Naive B cell (primary cell): ENCODE measurements around the gene NUBP2. TPM values are rescaled to one million over a fixed set of nuclear protein-coding genes. Genes with fewer than 3 reads are reported as not detected.

Experiments
- ATAC-seq, 2 donors: fragments of 150-1000 bp; cut with Tn5 transposase; 2 replicates each; pipeline ENCODE4 v1.10.0; 2021; ENCODE audit warnings: low read depth in 2 of 2, mild to moderate bottlenecking in 2 of 2, moderate library complexity in 2 of 2
- DNase-seq: peaks from one replicate; pipeline ENCODE4 v3.0.0; 2022
- H3K27ac Mint-ChIP-seq, 6 donors: one replicate each; pipeline ENCODE4 v1.8.0; 2020 to 2022; ENCODE audit warnings: mild to moderate bottlenecking in 6 of 6, mixed read lengths in 6 of 6, moderate library complexity in 5 of 6, inconsistent platforms in 2 of 6
- H3K27me3 Mint-ChIP-seq, 3 donors: one replicate each; pipeline ENCODE4 v1.8.0; 2021 to 2022; ENCODE audit warnings: mixed read lengths in 3 of 3, mild to moderate bottlenecking in 1 of 3
- H3K36me3 Mint-ChIP-seq, 2 donors: one replicate each; pipeline ENCODE4 v1.8.0; 2020 to 2022; ENCODE audit warnings: mixed read lengths in 2 of 2, inconsistent platforms in 1 of 2, mild to moderate bottlenecking in 1 of 2
- H3K4me1 Mint-ChIP-seq, 3 donors: one replicate each; pipeline ENCODE4 v1.8.0; 2020 to 2022; ENCODE audit warnings: mixed read lengths in 3 of 3, inconsistent platforms in 1 of 3, mild to moderate bottlenecking in 1 of 3, moderate library complexity in 1 of 3
- H3K4me3 Mint-ChIP-seq, 8 donors: one replicate each; pipeline ENCODE4 v1.8.0; 2020 to 2022; ENCODE audit warnings: mild to moderate bottlenecking in 8 of 8, mixed read lengths in 8 of 8, moderate library complexity in 8 of 8, inconsistent platforms in 2 of 8
- H3K9me3 Mint-ChIP-seq, 7 donors: one replicate each; pipeline ENCODE4 v1.8.0; 2020 to 2022; ENCODE audit warnings: mixed read lengths in 7 of 7, mild to moderate bottlenecking in 5 of 7, inconsistent platforms in 2 of 7, moderate library complexity in 1 of 7
- polyA plus RNA-seq, 6 donors: library from polyadenylated mRNA; unstranded; fragments of 300-500 nt; fragmentation: Illumina TruSeq; gene quantifications; one replicate each; pipeline ENCODE4 v1.2.3, GENCODE V29; 2021; ENCODE audit warnings: low read depth in 6 of 6

The NUBP2 gene
- polyA plus RNA-seq, 6 donors from 2014 or later, result 69.1 to 110 (median 81.0) TPM

DNA sequence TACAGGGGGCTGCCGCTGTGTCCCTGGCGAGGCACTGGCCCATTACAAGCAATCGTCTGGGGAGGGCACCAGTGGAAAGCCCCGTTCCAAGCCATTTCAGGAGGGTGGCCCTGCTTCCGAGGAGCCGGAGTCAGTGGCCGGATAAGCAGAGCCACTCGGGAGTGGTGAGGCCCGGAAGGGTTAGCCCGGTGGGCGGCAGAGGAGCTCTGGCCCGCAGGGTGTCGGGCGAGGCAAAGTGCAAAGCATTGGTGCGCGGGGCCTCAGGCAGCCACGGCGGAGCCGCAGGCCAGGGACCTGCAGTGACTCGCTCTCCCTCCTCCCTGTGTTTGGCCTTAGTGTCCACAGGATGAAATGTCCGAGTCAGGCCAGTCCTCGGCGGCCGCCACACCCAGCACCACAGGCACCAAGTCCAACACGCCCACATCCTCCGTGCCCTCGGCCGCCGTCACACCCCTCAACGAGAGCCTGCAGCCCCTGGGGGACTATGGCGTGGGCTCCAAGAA, 36.0 kb upstream of the NUBP2 start:
- Mint-ChIP-seq H3K27me3 (no peaks in the 10 kb centered on the region), H3K9me3 (no peaks in the 10 kb centered on the region), H3K4me1 (peaks cover 0 to 7% (median 0%) of the 10 kb centered on the region in 3 donors), H3K36me3 (peaks cover 5 to 8% of the 10 kb centered on the region in 2 donors), H3K4me3 (no peak overlapping the region), H3K27ac (peak overlapping the region in 1 of 6 donors; percentile 26)
- DNase-seq (no peak), ATAC-seq (no peak)

GRCh38 chr16:1747934-1748333, 34.8 kb upstream of the NUBP2 start:
- Mint-ChIP-seq H3K9me3 (no peaks in the 10 kb centered on the region), H3K36me3 (peaks cover 5 to 8% of the 10 kb centered on the region in 2 donors), H3K27me3 (no peaks in the 10 kb centered on the region)

GRCh38 chr16:1749152-1750117, 33.3 kb upstream of the NUBP2 start:
- H3K9me3 Mint-ChIP-seq, result no peaks in the 10 kb centered on the region
- DNase-seq (no peak), ATAC-seq (no peak)
- no peak overlapping the region for H3K4me3 Mint-ChIP-seq
- H3K27me3 Mint-ChIP-seq, result no peaks in the 10 kb centered on the region
- H3K4me1 Mint-ChIP-seq, result peaks cover 0 to 6% (median 0%) of the 10 kb centered on the region in 3 donors
- H3K27ac Mint-ChIP-seq, result peak overlapping the region in 1 of 6 donors; percentile 38
- peaks cover 5 to 6% of the 10 kb centered on the region in 2 donors for H3K36me3 Mint-ChIP-seq

More at GRCh38 chr16:1747934-1748333, 34.8 kb upstream of the NUBP2 start:
- no peak for DNase-seq
- ATAC-seq, result no peak
- Mint-ChIP-seq H3K4me3 (no peak overlapping the region), H3K27ac (no peak overlapping the region), H3K4me1 (peaks cover 0 to 7% (median 0%) of the 10 kb centered on the region in 3 donors)

DNA sequence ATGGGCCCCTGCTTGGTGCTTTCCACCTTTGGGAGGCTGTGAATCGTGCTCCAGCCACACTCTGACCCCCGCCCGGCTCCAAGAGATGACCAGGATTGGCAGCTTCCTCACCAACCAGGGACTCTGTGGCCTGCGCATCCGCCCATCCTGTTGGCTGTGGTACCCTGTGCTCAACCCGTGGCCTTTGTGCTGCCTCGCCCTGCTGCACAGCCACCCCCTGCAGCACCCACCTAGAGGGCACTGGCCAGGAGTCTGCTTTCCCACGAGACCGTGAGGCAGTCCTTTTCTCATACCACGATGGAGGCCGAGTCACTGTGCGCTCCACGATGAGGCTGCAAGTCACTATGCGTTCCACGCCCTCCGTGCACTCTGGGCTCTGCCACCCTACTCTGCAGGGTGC, 30.8 kb upstream of the NUBP2 start:
- Mint-ChIP-seq H3K27ac (no peak overlapping the region), H3K4me1 (no peaks in the 10 kb centered on the region), H3K36me3 (no peaks in the 10 kb centered on the region), H3K9me3 (no peaks in the 10 kb centered on the region), H3K27me3 (no peaks in the 10 kb centered on the region), H3K4me3 (no peak overlapping the region)
- DNase-seq (no peak), ATAC-seq (no peak)

- Mint-ChIP-seq H3K4me3 (no peak overlapping the region), H3K27ac (no peak overlapping the region), H3K4me1 (no peaks in the 10 kb centered on the region), H3K27me3 (no peaks in the 10 kb centered on the region), H3K36me3 (no peaks in the 10 kb centered on the region), H3K9me3 (no peaks in the 10 kb centered on the region)
- ATAC-seq (no peak), DNase-seq (no peak)
Measured at GRCh38 chr16:1752853-1753252, 29.9 kb upstream of the NUBP2 start.

GRCh38 chr16:1754204-1754603, 28.6 kb upstream of the NUBP2 start:
- Mint-ChIP-seq H3K4me1 (no peaks in the 10 kb centered on the region), H3K27me3 (no peaks in the 10 kb centered on the region), H3K9me3 (no peaks in the 10 kb centered on the region), H3K4me3 (no peak overlapping the region), H3K27ac (peak overlapping the region in 1 of 6 donors; percentile 14), H3K36me3 (no peaks in the 10 kb centered on the region)
- ATAC-seq (no peak), DNase-seq (no peak)

- H3K27ac Mint-ChIP-seq, result peak overlapping the region in 2 of 6 donors; percentile 20 to 94
- H3K36me3 Mint-ChIP-seq, result no peaks in the 10 kb centered on the region
- H3K4me3 Mint-ChIP-seq, result peak overlapping the region in 1 of 8 donors; percentile 29
- DNase-seq, result no peak
- H3K4me1 Mint-ChIP-seq, result no peaks in the 10 kb centered on the region
- no peaks in the 10 kb centered on the region for H3K9me3 Mint-ChIP-seq
- no peak for ATAC-seq
- no peaks in the 10 kb centered on the region for H3K27me3 Mint-ChIP-seq
Measured at GRCh38 chr16:1757714-1758461, 24.9 kb upstream of the NUBP2 start.

GRCh38 chr16:1758923-1759322, 23.8 kb upstream of the NUBP2 start:
- Mint-ChIP-seq H3K36me3 (no peaks in the 10 kb centered on the region), H3K4me1 (no peaks in the 10 kb centered on the region), H3K9me3 (no peaks in the 10 kb centered on the region), H3K27me3 (no peaks in the 10 kb centered on the region), H3K27ac (peak overlapping the region in 1 of 6 donors; percentile 60), H3K4me3 (no peak overlapping the region)
- no peak for DNase-seq
- ATAC-seq, result no peak

DNA sequence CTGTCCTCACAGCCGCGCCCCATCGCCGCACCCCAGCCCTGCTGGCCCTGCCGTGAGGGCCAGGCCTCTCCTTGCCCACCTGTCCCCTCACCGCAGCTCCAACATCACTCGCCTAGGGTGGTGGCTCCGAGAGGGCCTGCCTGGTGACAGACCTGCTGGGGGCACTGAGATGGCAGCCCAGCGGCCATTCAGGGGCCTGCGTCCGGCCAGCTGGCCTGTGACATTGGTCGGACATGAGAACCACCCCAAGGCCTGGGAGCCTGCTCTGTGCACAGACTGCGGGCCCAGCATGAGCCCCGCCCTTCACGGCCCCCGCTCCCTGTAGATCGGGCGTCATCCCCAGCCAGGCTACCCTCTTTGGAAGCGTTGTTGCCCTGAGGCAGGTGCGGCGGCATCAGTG, 23.2 kb upstream of the NUBP2 start:
- Mint-ChIP-seq H3K27ac (peak overlapping the region in 2 of 6 donors; percentile 47 to 50), H3K4me3 (no peak overlapping the region), H3K4me1 (no peaks in the 10 kb centered on the region), H3K36me3 (no peaks in the 10 kb centered on the region), H3K9me3 (no peaks in the 10 kb centered on the region), H3K27me3 (no peaks in the 10 kb centered on the region)
- DNase-seq (no peak), ATAC-seq (no peak)

GRCh38 chr16:1760911-1761310, 21.8 kb upstream of the NUBP2 start:
- no peaks in the 10 kb centered on the region for H3K36me3 Mint-ChIP-seq
- DNase-seq (no peak), ATAC-seq (no peak)
- H3K4me3 Mint-ChIP-seq, result no peak overlapping the region
- H3K9me3 Mint-ChIP-seq, result no peaks in the 10 kb centered on the region
- no peaks in the 10 kb centered on the region for H3K27me3 Mint-ChIP-seq
- peak overlapping the region in 1 of 6 donors; percentile 64 for H3K27ac Mint-ChIP-seq
- no peaks in the 10 kb centered on the region for H3K4me1 Mint-ChIP-seq

DNA sequence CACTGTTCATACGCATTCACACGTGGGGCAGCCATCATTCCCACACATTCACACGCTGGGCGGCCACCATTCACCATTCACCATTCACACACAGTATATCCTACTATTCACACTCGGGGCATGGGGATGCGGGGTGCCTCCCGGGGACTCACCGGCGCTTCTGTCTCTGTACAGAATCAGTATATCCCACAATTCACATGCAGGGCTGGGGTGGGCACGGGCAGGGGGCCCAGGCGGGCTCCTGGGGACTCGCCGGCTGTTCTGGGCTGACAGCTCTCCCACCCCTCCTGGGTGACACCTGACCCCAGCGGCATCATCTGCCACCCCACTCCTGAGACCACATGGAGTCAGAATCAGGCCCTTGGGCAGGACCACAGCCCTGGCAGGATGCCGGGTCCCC, 21.0 kb upstream of the NUBP2 start:
- Mint-ChIP-seq H3K4me1 (no peaks in the 10 kb centered on the region), H3K9me3 (no peaks in the 10 kb centered on the region), H3K27ac (peak overlapping the region in 2 of 6 donors; percentile 64 to 83), H3K27me3 (no peaks in the 10 kb centered on the region), H3K36me3 (no peaks in the 10 kb centered on the region), H3K4me3 (no peak overlapping the region)
- no peak for DNase-seq
- ATAC-seq, result no peak

DNA sequence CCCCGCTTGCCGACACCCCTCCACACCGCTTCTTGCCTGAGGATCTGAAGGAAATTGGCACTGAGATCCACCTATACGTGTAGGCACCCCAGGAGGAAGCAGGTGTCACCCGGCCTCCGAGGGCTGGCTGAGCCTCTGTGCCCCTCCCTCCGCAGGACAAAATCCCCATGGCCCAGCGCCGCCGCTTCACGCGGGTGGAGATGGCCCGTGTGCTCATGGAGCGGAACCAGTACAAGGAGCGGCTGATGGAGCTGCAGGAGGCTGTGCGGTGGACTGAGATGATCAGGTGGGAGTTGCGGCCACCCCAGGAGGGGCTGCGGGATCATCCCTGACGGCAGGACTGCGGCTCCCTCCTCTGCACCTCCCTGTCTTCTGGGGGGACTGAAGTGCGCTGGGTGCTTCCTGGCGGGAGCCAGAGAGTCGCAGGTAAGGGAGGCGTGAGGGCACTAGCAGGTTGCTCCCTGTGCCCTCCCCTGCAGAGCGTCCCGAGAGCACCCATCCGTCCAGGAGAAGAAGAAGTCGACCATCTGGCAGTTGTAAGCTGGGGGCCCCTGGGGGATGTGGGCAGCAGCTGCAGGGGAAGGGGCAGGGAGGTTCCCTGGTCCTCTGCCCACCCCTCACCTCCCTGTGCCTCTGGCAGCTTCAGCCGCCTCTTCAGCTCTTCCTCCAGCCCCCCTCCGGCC, 20.4 kb upstream of the NUBP2 start:
- no peaks in the 10 kb centered on the region for H3K9me3 Mint-ChIP-seq
- ATAC-seq, result no peak
- no peak overlapping the region for H3K4me3 Mint-ChIP-seq
- no peaks in the 10 kb centered on the region for H3K36me3 Mint-ChIP-seq
- H3K4me1 Mint-ChIP-seq, result no peaks in the 10 kb centered on the region
- no peaks in the 10 kb centered on the region for H3K27me3 Mint-ChIP-seq
- H3K27ac Mint-ChIP-seq, result peak overlapping the region in 2 of 6 donors; percentile 26 to 83
- no peak for DNase-seq

DNA sequence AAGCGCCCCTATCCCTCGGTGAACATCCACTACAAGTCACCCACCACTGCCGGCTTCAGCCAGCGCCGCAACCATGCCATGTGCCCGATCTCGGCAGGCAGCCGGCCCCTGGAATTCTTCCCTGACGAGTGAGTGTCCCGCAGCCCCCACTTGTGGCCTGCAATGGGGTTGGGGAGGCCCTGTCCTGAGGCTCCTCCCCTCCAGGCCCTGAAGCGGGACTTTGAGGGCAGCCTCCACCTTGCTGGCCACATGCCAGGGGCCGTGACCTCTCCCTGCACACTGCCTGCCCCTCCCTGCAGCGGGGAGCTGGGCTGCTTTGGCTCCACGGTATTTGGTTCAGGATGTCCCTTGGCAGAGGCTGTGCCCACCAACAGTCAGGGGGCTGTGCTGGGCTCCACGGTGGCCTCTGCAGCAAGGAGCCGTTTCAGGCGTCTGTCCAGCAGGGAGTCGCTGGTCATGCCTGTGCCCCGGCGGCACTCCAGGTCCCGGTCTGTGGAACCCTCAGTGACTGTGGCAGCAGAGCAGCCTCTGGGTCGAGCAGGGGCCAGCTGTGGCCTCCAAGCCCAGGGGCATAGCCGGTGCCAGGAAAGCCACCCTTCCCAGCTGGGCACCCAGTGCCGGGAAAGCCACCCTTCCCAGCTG, 19.8 kb upstream of the NUBP2 start:
- Mint-ChIP-seq H3K4me1 (no peaks in the 10 kb centered on the region), H3K36me3 (no peaks in the 10 kb centered on the region), H3K27ac (peak overlapping the region in 2 of 6 donors; percentile 26 to 82), H3K9me3 (no peaks in the 10 kb centered on the region), H3K27me3 (no peaks in the 10 kb centered on the region), H3K4me3 (no peak overlapping the region)
- no peak for DNase-seq
- ATAC-seq, result no peak
